H1 (cell line): Measurements from ENCODE around the gene LBR. TPM values are rescaled to one million over a fixed set of nuclear protein-coding genes. Genes with fewer than 3 reads are reported as not detected.

ENCODE experiments used
- CTCF ChIA-PET: fragments of 300-600 bp; sonication (Branson Sonifier 250); formaldehyde crosslinking; loops from one replicate; lab custom pipeline; 2021; ENCODE audit not compliant: partially characterized antibody; lab: Charles Lee
- POLR2A ChIA-PET: fragments of 300-600 bp; sonication (Branson Sonifier 250); formaldehyde crosslinking; loops from one replicate; lab custom pipeline; 2021; ENCODE audit warnings: inconsistent platforms; ENCODE audit not compliant: partially characterized antibody; lab: Charles Lee
- DNase-seq, 2 experiments: peaks; one replicate each; pipeline versions ENCODE4 v3.0.0 to v3.0.0-alpha.2; 2010 to 2022; ENCODE audit warnings: low spot score in 2 of 2, low read depth in 1 of 2, mixed read lengths in 1 of 2
- FAIRE-seq: peaks from 2 replicates; lab custom pipeline; 2011; peaks lifted over from hg19 to GRCh38; lab: Jason Lieb, UNC
- H2AFZ ChIP-seq: 2 replicates; pipeline ENCODE4 v1.8.1; 2012; ENCODE audit warnings: low read length, inconsistent platforms
- H2AK5ac ChIP-seq: 2 replicates; pipeline ENCODE4 v1.6.1; 2013; ENCODE audit warnings: low read depth, low read length
- H2BK120ac ChIP-seq: replicated peaks from 2 replicates; pipeline ENCODE3; 2013; ENCODE audit warnings: low read depth, low read length, inconsistent platforms
- H2BK12ac ChIP-seq: 2 replicates; pipeline ENCODE4 v1.6.1; 2013; ENCODE audit warnings: low read depth, low read length
- H2BK15ac ChIP-seq: 2 replicates; pipeline ENCODE4 v1.6.1; 2013; ENCODE audit warnings: low read length
- H2BK20ac ChIP-seq: 2 replicates; pipeline ENCODE4 v1.6.1; 2013; ENCODE audit warnings: low read length
- H2BK5ac ChIP-seq: 2 replicates; pipeline ENCODE4 v1.6.1; 2013; ENCODE audit warnings: low read depth, low read length
- H3K14ac ChIP-seq: 2 replicates; pipeline ENCODE4 v1.6.1; 2013; ENCODE audit warnings: inconsistent platforms; ENCODE audit not compliant: insufficient read length
- H3K18ac ChIP-seq: 2 replicates; pipeline ENCODE4 v1.6.1; 2013; ENCODE audit warnings: low read length; ENCODE audit errors: extremely low read depth
- H3K23ac ChIP-seq: 2 replicates; pipeline ENCODE4 v1.6.1; 2013; ENCODE audit warnings: inconsistent platforms; ENCODE audit not compliant: insufficient read length
- H3K23me2 ChIP-seq: 2 replicates; pipeline ENCODE4 v1.6.1; 2013; ENCODE audit warnings: low read depth, low read length
- H3K27ac ChIP-seq: 2 replicates; pipeline ENCODE4 v1.6.1; 2011; ENCODE audit warnings: low read depth, low read length, inconsistent platforms
- H3K27me3 ChIP-seq, 4 experiments: replicated peaks in 1 of 4; 1 replicate in 1 of 4; 2 replicates in 3 of 4; pipeline versions ENCODE4 v1.6.1 to v1.8.1; 2011 to 2013; ENCODE audit warnings: low read length in 3 of 4, mild to moderate bottlenecking in 3 of 4, inconsistent platforms in 2 of 4, mixed read lengths in 2 of 4, moderate library complexity in 1 of 4; ENCODE audit not compliant: control insufficient read depth in 3 of 4, insufficient read depth in 3 of 4; ENCODE audit errors: extremely low read depth in 1 of 4
- H3K36me3 ChIP-seq, 4 experiments: 2 replicates each; pipeline versions ENCODE4 v1.6.1 to v1.8.1; 2011 to 2013; ENCODE audit warnings: mild to moderate bottlenecking in 4 of 4, low read length in 3 of 4, moderate library complexity in 2 of 4, control low read depth in 1 of 4, inconsistent platforms in 1 of 4; ENCODE audit not compliant: insufficient read depth in 4 of 4, control insufficient read depth in 2 of 4
- H3K4ac ChIP-seq: replicated peaks from 2 replicates; pipeline ENCODE3; 2013; ENCODE audit warnings: low read length, low read depth, mixed read lengths, inconsistent platforms; ENCODE audit not compliant: insufficient read length
- H3K4me1 ChIP-seq, 4 experiments: replicated peaks in 1 of 4; 1 replicate in 1 of 4; 2 replicates in 3 of 4; pipeline versions ENCODE4 v1.6.1 to v1.8.1; 2011 to 2013; ENCODE audit warnings: low read length in 3 of 4, inconsistent platforms in 2 of 4, mixed read lengths in 1 of 4; ENCODE audit not compliant: insufficient read depth in 4 of 4, control insufficient read depth in 3 of 4
- H3K4me2 ChIP-seq, 2 experiments: 2 replicates each; pipeline versions ENCODE4 v1.6.1 to v1.8.1; 2011 to 2013; ENCODE audit warnings: low read depth in 2 of 2, low read length in 2 of 2, control low read depth in 1 of 2, inconsistent platforms in 1 of 2, mild to moderate bottlenecking in 1 of 2; ENCODE audit not compliant: insufficient read depth in 1 of 2
- H3K4me3 ChIP-seq, 4 experiments: fragments of 200-600, 300-600 bp in 1 of 4; sonication (generic), shearing (Covaris generic), sonication (Bioruptor Twin) in 1 of 4; 2 replicates each; pipeline versions ENCODE4 v1.5.1 to v1.8.1; 2011 to 2016; ENCODE audit warnings: low read length in 4 of 4, low read depth in 3 of 4, control low read depth in 2 of 4, inconsistent platforms in 2 of 4, mild to moderate bottlenecking in 2 of 4, mixed read lengths in 1 of 4, moderate library complexity in 1 of 4; ENCODE audit not compliant: insufficient read depth in 2 of 4; ENCODE audit errors: extremely low read depth in 1 of 4
- H3K56ac ChIP-seq: replicated peaks from 2 replicates; pipeline ENCODE3; 2013; ENCODE audit warnings: low read depth, mild to moderate bottlenecking, mixed read lengths, low read length, inconsistent platforms; ENCODE audit not compliant: insufficient read length
- H3K79me1 ChIP-seq: 2 replicates; pipeline ENCODE4 v1.6.1; 2013; ENCODE audit warnings: low read depth, low read length, control low read depth
- H3K79me2 ChIP-seq, 2 experiments: 2 replicates each; pipeline versions ENCODE4 v1.6.1 to v1.8.1; 2012 to 2013; ENCODE audit warnings: low read length in 2 of 2, mild to moderate bottlenecking in 2 of 2, inconsistent platforms in 1 of 2; ENCODE audit not compliant: insufficient read depth in 2 of 2, control insufficient read depth in 1 of 2
- H3K9ac ChIP-seq, 4 experiments: replicated peaks in 1 of 4; 1 replicate in 1 of 4; 2 replicates in 3 of 4; pipeline versions ENCODE4 v1.6.1 to v1.8.1; 2011 to 2013; ENCODE audit warnings: low read depth in 3 of 4, low read length in 3 of 4, control low read depth in 2 of 4, mild to moderate bottlenecking in 2 of 4, moderate library complexity in 2 of 4, inconsistent platforms in 1 of 4; ENCODE audit errors: extremely low read depth in 1 of 4
- H3K9me3 ChIP-seq, 2 experiments: 2 replicates each; pipeline versions ENCODE4 v1.6.1 to v1.8.1; 2012 to 2013; ENCODE audit warnings: mild to moderate bottlenecking in 2 of 2, moderate library complexity in 2 of 2, control low read depth in 1 of 2, inconsistent platforms in 1 of 2, low read depth in 1 of 2, low read length in 1 of 2, mixed read lengths in 1 of 2; ENCODE audit not compliant: insufficient read depth in 2 of 2
- H4K20me1 ChIP-seq, 2 experiments: replicated peaks in 1 of 2; 2 replicates each; pipeline versions ENCODE3 to v1.8.1; 2011 to 2013; ENCODE audit warnings: inconsistent platforms in 2 of 2, low read length in 2 of 2, mild to moderate bottlenecking in 1 of 2; ENCODE audit not compliant: insufficient read depth in 2 of 2, control insufficient read depth in 1 of 2
- H4K5ac ChIP-seq: 2 replicates; pipeline ENCODE4 v1.6.1; 2013; ENCODE audit warnings: low read length, low read depth, mixed read lengths, inconsistent platforms; ENCODE audit not compliant: insufficient read length
- H4K8ac ChIP-seq: 2 replicates; pipeline ENCODE4 v1.8.0; 2013; ENCODE audit warnings: mild to moderate bottlenecking, moderate library complexity, low read length, inconsistent platforms; ENCODE audit not compliant: insufficient read depth; ENCODE audit errors: extremely low read depth
- H4K91ac ChIP-seq: replicated peaks from 2 replicates; pipeline ENCODE3; 2013; ENCODE audit warnings: low read length, mixed read lengths, inconsistent platforms; ENCODE audit not compliant: insufficient read length
- BACH1 ChIP-seq: IDR thresholded peaks from 2 replicates; pipeline ENCODE4 v1.6.1; 2012; ENCODE audit warnings: low read length, improper control_type of control experiment
- CHD2 ChIP-seq: IDR thresholded peaks from 2 replicates; pipeline ENCODE4 v1.6.1; 2012; ENCODE audit warnings: low read length, improper control_type of control experiment
- CTBP2 ChIP-seq: IDR thresholded peaks from 2 replicates; pipeline ENCODE4 v1.7.0; 2011; ENCODE audit warnings: borderline replicate concordance, mild to moderate bottlenecking, moderate library complexity, mixed read lengths, low read length; ENCODE audit not compliant: insufficient read depth, insufficient read length
- E2F6 ChIP-seq: IDR thresholded peaks from 2 replicates; pipeline ENCODE4 v1.6.1; 2012; ENCODE audit warnings: inconsistent platforms
- HDAC6 ChIP-seq: IDR thresholded peaks from one replicate; pipeline ENCODE4 v1.7.1; 2012; ENCODE audit warnings: low read depth, mild to moderate bottlenecking, inconsistent platforms, low read length, moderate library complexity
- JUND ChIP-seq: IDR thresholded peaks from 2 replicates; pipeline ENCODE4 v1.6.1; 2011; ENCODE audit warnings: mild to moderate bottlenecking, improper control_type of control experiment, low read length
- KDM1A ChIP-seq: fragments of 200-600, 300-600 bp; sonication (generic); IDR thresholded peaks from 2 replicates; pipeline ENCODE4 v1.7.1; 2016; ENCODE audit warnings: mild to moderate bottlenecking, low read length, borderline replicate concordance
- MAFK ChIP-seq: IDR thresholded peaks from 2 replicates; pipeline ENCODE4 v1.6.1; 2012; ENCODE audit warnings: low read depth, mild to moderate bottlenecking, improper control_type of control experiment, low read length
- MAX ChIP-seq: IDR thresholded peaks from 2 replicates; pipeline ENCODE4 v1.6.1; 2012; ENCODE audit warnings: inconsistent platforms
- SAP30 ChIP-seq: fragments of 300-600 bp; sonication (generic); IDR thresholded peaks from 2 replicates; pipeline ENCODE4 v1.7.1; 2012; ENCODE audit warnings: low read length, moderate library complexity, mild to moderate bottlenecking, inconsistent platforms; ENCODE audit not compliant: insufficient read depth, insufficient replicate concordance
- USF2 ChIP-seq: IDR thresholded peaks from 2 replicates; pipeline ENCODE4 v1.6.1; 2011; ENCODE audit warnings: low read length, improper control_type of control experiment
- WGBS, 2 experiments: shearing (Covaris generic) in 1 of 2; methylation state at CpG; one replicate each; pipeline versions ENCODE4 v1.1.6 to v1.1.7; 2013 to 2015; ENCODE audit warnings: low lambda C conversion rate in 2 of 2, mixed read lengths in 2 of 2, inconsistent platforms in 1 of 2, low coverage in 1 of 2, missing lambda C conversion rate in 1 of 2; ENCODE audit not compliant: insufficient replicate concordance in 2 of 2, insufficient coverage in 1 of 2, insufficient read length in 1 of 2; ENCODE audit errors: extremely low coverage in 1 of 2, missing lambda C conversion rate in 1 of 2; 5-methylcytosine and 5-hydroxymethylcytosine counted together
- polyA plus RNA-seq, 7 experiments: library from polyadenylated mRNA; depleted of rRNA in 3 of 7; stranded (reverse) in 5 of 7; unstranded in 2 of 7; fragments of >200 nt in 5 of 7; fragments of 200-250 nt in 2 of 7; gene quantifications; 1 replicate in 5 of 7; 2 replicates in 1 of 7; 4 replicates in 1 of 7; pipeline versions ENCODE4 v1.2.1 to v1.2.3, GENCODE V29; 2011 to 2013; ENCODE audit warnings: missing spikeins in 2 of 7, mixed read lengths in 2 of 7
- total RNA-seq: library from RNA; stranded (reverse); fragmentation: NEBNext Ultra II Directional; extraction: Animal tissue kit (Norgen Biotek cat#: 25700); gene quantifications from 2 replicates; pipeline ENCODE4 v1.2.1, GENCODE V29; 2021

LBR gene
- total and polyA plus RNA-seq, 2 of the 8 experiments (the other 6 are each of a cell fraction or from before 2014, with no cell fraction given), result 32.1 to 89.8 TPM

GRCh38 chr1:225477296-225477911, 49.6 kb upstream of the LBR start:
- H2AK5ac ChIP-seq, result no peak overlapping the region
- FAIRE-seq (no peak), DNase-seq (peak in 1 of 2 experiments; percentile 31)
- WGBS, 2 experiments, result 89% methylated on average over 6 of the region's 6 CpGs; no CpG with 5 or more reads in 1 of the 2 experiments
- no peak overlapping the region for H4K5ac ChIP-seq
- H3K27me3 ChIP-seq, result no peaks in the 10 kb centered on the region
- no peaks in the 10 kb centered on the region for H3K79me2 ChIP-seq
- no peaks in the 10 kb centered on the region for H4K20me1 ChIP-seq
- no peak overlapping the region for H3K23ac ChIP-seq
- no peak overlapping the region for H3K9ac ChIP-seq
- no peak overlapping the region for H4K91ac ChIP-seq
- no peaks in the 10 kb centered on the region for H3K9me3 ChIP-seq
- no peak overlapping the region for H2AFZ ChIP-seq
- H3K56ac ChIP-seq, result no peak overlapping the region
- H2BK5ac ChIP-seq, result 0 out of 2 replicates have a peak overlapping the region, but pooled peaks have one; percentile 1
- no peaks in the 10 kb centered on the region for H3K79me1 ChIP-seq
- no peak overlapping the region for H2BK15ac ChIP-seq
- H3K4me1 ChIP-seq, result peaks cover 0 to 6% (median 1%) of the 10 kb centered on the region in 4 experiments; a peak in 3 of 7 replicates
- H3K4me3 ChIP-seq, result no peak overlapping the region
- no peak overlapping the region for H2BK20ac ChIP-seq
- ChIA-PET CTCF (interaction anchor here (0.6 to 18.7 kb wide), 15 partner anchors 10 to 498 kb away, joined by 3 to 229 read pairs (median 4); partner anchors contain the start of genes EPHX1, SRP9 and TMEM63A), POLR2A (no interaction called here)
- H3K36me3 ChIP-seq, result no peaks in the 10 kb centered on the region
- no peak overlapping the region for H2BK12ac ChIP-seq
- no peak overlapping the region for H2BK120ac ChIP-seq
- no peak overlapping the region for H3K14ac ChIP-seq
- no peak overlapping the region for H3K4ac ChIP-seq
- no peaks in the 10 kb centered on the region for H3K23me2 ChIP-seq
- no peak overlapping the region for H3K18ac ChIP-seq
- H3K4me2 ChIP-seq, result no peak overlapping the region
- no peak overlapping the region; the same call in 1 of the 2 replicates for H4K8ac ChIP-seq
- H3K27ac ChIP-seq, result no peak overlapping the region
- TF ChIP-seq BACH1 (no peak), HDAC6 (no peak), USF2 (no peak), CTBP2 (no peak), MAX (no peak), SAP30 (no peak), CHD2 (no peak), KDM1A (no peak), E2F6 (no peak), JUND (no peak), MAFK (no peak)
